HepG2 (cell line): ENCODE results near the gene TBL3. TPM values are rescaled to one million over a fixed set of nuclear protein-coding genes. Genes with fewer than 3 reads are reported as not detected.
A peak's percentile ranks its signal among the peaks of the same experiment; 100 is the strongest.

Experiments used
- CENPX ChIP-seq: sonication (generic); formaldehyde crosslinking; IDR thresholded peaks from 2 replicates; pipeline ENCODE4 v1.9.0; 2021; ENCODE audit warnings: mild to moderate bottlenecking, missing genetic modification reagents, moderate library complexity
- DPF2 ChIP-seq: sonication (generic); formaldehyde crosslinking; IDR thresholded peaks from 2 replicates; pipeline ENCODE4 v1.4.0; 2020; ENCODE audit warnings: mild to moderate bottlenecking, low read depth, missing genetic modification reagents, borderline replicate concordance
- HMG20B ChIP-seq: conservative IDR thresholded peaks from 2 replicates; pipeline ENCODE4 v1.6.1; 2016; ENCODE audit warnings: missing genetic modification reagents, missing compliant biosample characterization
- IRF1 ChIP-seq: sonication (generic); formaldehyde crosslinking; IDR thresholded peaks from 2 replicates; pipeline ENCODE4 v1.4.0; 2020; ENCODE audit warnings: low read depth, mild to moderate bottlenecking, missing genetic modification reagents
- KDM2A ChIP-seq: sonication (generic); formaldehyde crosslinking; IDR thresholded peaks from 2 replicates; pipeline ENCODE4 v1.4.0; 2020; ENCODE audit warnings: low read depth, missing genetic modification reagents, borderline replicate concordance
- MTA1 ChIP-seq: sonication (generic); formaldehyde crosslinking; IDR thresholded peaks from 2 replicates; pipeline ENCODE4 v1.4.0; 2020; ENCODE audit warnings: missing genetic modification reagents, mild to moderate bottlenecking, borderline replicate concordance
- PHB2 ChIP-seq: fragments of 450-650 bp; IDR thresholded peaks from 2 replicates; pipeline ENCODE4 v1.6.1; 2018; ENCODE audit not compliant: partially characterized antibody
- PLSCR1 ChIP-seq: sonication (generic); formaldehyde crosslinking; IDR thresholded peaks from 2 replicates; pipeline ENCODE4 v1.5.0; 2020; ENCODE audit warnings: missing genetic modification reagents, mild to moderate bottlenecking, borderline replicate concordance
- PTBP1 ChIP-seq: fragments of 200-400 bp; formaldehyde crosslinking; IDR thresholded peaks from 2 replicates; pipeline ENCODE4 v1.6.1; 2018; ENCODE audit warnings: low read length, low read depth; ENCODE audit not compliant: poor library complexity, severe bottlenecking
- REXO4 ChIP-seq: sonication (generic); formaldehyde crosslinking; IDR thresholded peaks from 2 replicates; pipeline ENCODE4 v1.8.0; 2022; ENCODE audit warnings: missing genetic modification reagents, mild to moderate bottlenecking, borderline replicate concordance
- SATB2 ChIP-seq: sonication (generic); formaldehyde crosslinking; IDR thresholded peaks from 2 replicates; pipeline ENCODE4 v1.5.0; 2020; ENCODE audit warnings: missing genetic modification reagents
- TGIF2 ChIP-seq: IDR thresholded peaks from 2 replicates; pipeline ENCODE4 v1.6.1; 2016; ENCODE audit warnings: control low read depth, missing compliant biosample characterization
- ZBTB1 ChIP-seq: sonication (generic); formaldehyde crosslinking; IDR thresholded peaks from 2 replicates; pipeline ENCODE4 v1.4.0; 2020; ENCODE audit warnings: missing genetic modification reagents, borderline replicate concordance
- ZBTB7A ChIP-seq: sonication (generic); formaldehyde crosslinking; IDR thresholded peaks from 2 replicates; pipeline ENCODE4 v1.8.0; 2022; ENCODE audit warnings: mild to moderate bottlenecking, missing genetic modification reagents
- ZC3H13 ChIP-seq: sonication (generic); formaldehyde crosslinking; IDR thresholded peaks from 2 replicates; pipeline ENCODE4 v1.8.1; 2023; ENCODE audit warnings: mild to moderate bottlenecking, missing genetic modification reagents, moderate library complexity
- ZFP90 ChIP-seq: sonication (generic); formaldehyde crosslinking; IDR thresholded peaks from 2 replicates; pipeline ENCODE4 v1.8.0; 2022; ENCODE audit warnings: missing genetic modification reagents, mild to moderate bottlenecking, inconsistent platforms, borderline replicate concordance
- ZNF280B ChIP-seq: sonication (generic); formaldehyde crosslinking; IDR thresholded peaks from 2 replicates; pipeline ENCODE4 v1.5.0; 2020; ENCODE audit warnings: missing genetic modification reagents, mild to moderate bottlenecking, borderline replicate concordance
- ZNF3 ChIP-seq: IDR thresholded peaks from 2 replicates; pipeline ENCODE4 v1.7.0; 2017; ENCODE audit warnings: inconsistent platforms
- ZNF672 ChIP-seq: sonication (generic); formaldehyde crosslinking; IDR thresholded peaks from 2 replicates; pipeline ENCODE4 v1.8.1; 2022; ENCODE audit warnings: missing genetic modification reagents
- ZNF678 ChIP-seq: sonication (generic); formaldehyde crosslinking; IDR thresholded peaks from 2 replicates; pipeline ENCODE4 v1.4.0; 2020; ENCODE audit warnings: mild to moderate bottlenecking, missing genetic modification reagents
- ZNF703 ChIP-seq: sonication (generic); formaldehyde crosslinking; IDR thresholded peaks from 2 replicates; pipeline ENCODE4 v1.5.1; 2020; ENCODE audit warnings: missing genetic modification reagents, mild to moderate bottlenecking, moderate library complexity, borderline replicate concordance
- ZSCAN9 ChIP-seq: IDR thresholded peaks from 2 replicates; pipeline ENCODE4 v1.6.1; 2016; ENCODE audit warnings: borderline replicate concordance
- ZXDC ChIP-seq: sonication (generic); formaldehyde crosslinking; IDR thresholded peaks from 2 replicates; pipeline ENCODE4 v1.5.0; 2020; ENCODE audit warnings: mild to moderate bottlenecking, missing genetic modification reagents
- polyA plus RNA-seq, 8 experiments: library from polyadenylated mRNA; depleted of rRNA in 3 of 8; stranded (reverse) in 7 of 8; unstranded in 1 of 8; fragments of >200 nt; fragmentation: Illumina TruSeq in 4 of 8; extraction: Trizol in 4 of 8; gene quantifications; 2 replicates each; pipeline versions ENCODE4 v1.2.1 to v1.2.3, GENCODE V29; 2011 to 2016; ENCODE audit warnings: low read depth in 4 of 8, missing spikeins in 1 of 8, mixed read lengths in 1 of 8; ENCODE audit not compliant: insufficient read depth in 1 of 8
- total RNA-seq, 5 experiments: library from RNA; depleted of rRNA; stranded (reverse); fragments of >200 nt; fragmentation: Illumina TruSeq; extraction: Trizol; gene quantifications; 2 replicates each; pipeline ENCODE4 v1.2.3, GENCODE V29; 2016; ENCODE audit warnings: low read depth in 1 of 5

The TBL3 gene
- total and polyA plus RNA-seq, 2 of the 13 experiments (the other 11 are each of a cell fraction or from before 2014, with no cell fraction given): 16.8 to 38.0 TPM

GRCh38 chr16:1960665-1961630 is 10.9 kb upstream of the TBL3 start (continued):
- TF ChIP-seq MTA1 (CRISPR knock-in tag) (no peak), TGIF2 (CRISPR knock-in tag) (no peak), ZBTB7A (no peak), IRF1 (CRISPR knock-in tag) (no peak), PHB2 (no peak), PLSCR1 (CRISPR knock-in tag) (0 out of 2 replicates have a peak, but pooled peaks have one; percentile 4), ZFP90 (CRISPR knock-in tag) (no peak), KDM2A (CRISPR knock-in tag) (peak; percentile 94), REXO4 (no peak), ZSCAN9 (CRISPR knock-in tag) (no peak; the same call in 1 of the 2 replicates), HMG20B (CRISPR knock-in tag) (no peak), ZNF3 (CRISPR knock-in tag) (no peak), ZC3H13 (CRISPR knock-in tag) (peak; percentile 72; the same call in 1 of the 2 replicates), ZNF703 (CRISPR knock-in tag) (no peak), ZXDC (CRISPR knock-in tag) (no peak), DPF2 (CRISPR knock-in tag) (no peak), PTBP1 (no peak), ZBTB1 (no peak), ZNF678 (CRISPR knock-in tag) (no peak), ZNF280B (CRISPR knock-in tag) (no peak), SATB2 (CRISPR knock-in tag) (no peak), CENPX (CRISPR knock-in tag) (no peak), ZNF672 (CRISPR knock-in tag) (no peak)
